Gastroesophageal sphincter (tissue), 4 donors: ENCODE results near the gene KLHL1. TPM values are rescaled to one million over a fixed set of nuclear protein-coding genes. Genes with fewer than 3 reads are reported as not detected.
A peak's percentile ranks its signal among the peaks of the same experiment; 100 is the strongest.

Experiments
- ATAC-seq: fragments of 150-250 bp; one replicate; pipeline ENCODE4 v1.9.1; 2016; ENCODE audit warnings: mild to moderate bottlenecking, moderate library complexity
- H3K27ac ChIP-seq, 4 donors: fragments of 200-600 bp; sonication (generic) in 3 of 4; 1 replicate in 3 of 4; 2 replicates in 1 of 4; pipeline ENCODE4 v1.5.1; 2016 to 2019
- H3K27me3 ChIP-seq: fragments of 200-600 bp; sonication (generic); one replicate; pipeline ENCODE4 v1.5.1; 2019
- H3K36me3 ChIP-seq, 2 donors: fragments of 200-600 bp; sonication (generic); one replicate each; pipeline ENCODE4 v1.5.1; 2019; ENCODE audit warnings: control low read depth in 1 of 2
- H3K4me1 ChIP-seq, 3 donors: fragments of 200-600 bp; sonication (generic); 1 replicate in 2 of 3; 2 replicates in 1 of 3; pipeline ENCODE4 v1.5.1; 2016 to 2019; ENCODE audit warnings: control low read depth in 2 of 3
- H3K4me3 ChIP-seq, 2 donors: fragments of 200-600 bp; sonication (generic); one replicate each; pipeline ENCODE4 v1.5.1; 2019; ENCODE audit warnings: mild to moderate bottlenecking in 1 of 2, moderate library complexity in 1 of 2
- H3K9me3 ChIP-seq, 3 donors: fragments of 200-600 bp; sonication (generic); one replicate each; pipeline ENCODE4 v1.5.1; 2017 to 2019; ENCODE audit warnings: control low read depth in 2 of 3
- CTCF ChIP-seq, 4 experiments: fragments of 200-600 bp in 2 of 4; fragments of 450-650 bp in 2 of 4; sonication (generic) in 1 of 4; IDR thresholded peaks; one replicate each; pipeline ENCODE4 v1.5.1; 2017 to 2019; ENCODE audit warnings: antibody characterized with exemption in 4 of 4, mild to moderate bottlenecking in 2 of 4, moderate library complexity in 2 of 4
- EP300 ChIP-seq: sonication (generic); formaldehyde crosslinking; IDR thresholded peaks from one replicate; pipeline ENCODE4 v1.6.1; 2017; ENCODE audit warnings: antibody characterized with exemption, mild to moderate bottlenecking
- POLR2A ChIP-seq, 2 donors: fragments of 450-650 bp; IDR thresholded peaks; one replicate each; pipeline ENCODE4 v1.6.1; 2017; ENCODE audit warnings: antibody characterized with exemption in 2 of 2, mild to moderate bottlenecking in 2 of 2, moderate library complexity in 1 of 2
- POLR2AphosphoS5 ChIP-seq: sonication (generic); formaldehyde crosslinking; IDR thresholded peaks from one replicate; pipeline ENCODE4 v1.6.1; 2017; ENCODE audit warnings: antibody characterized with exemption
- WGBS, 2 donors: methylation state at CpG; one replicate each; pipeline ENCODE4 v1.1.5; 2018; ENCODE audit warnings: low coverage in 1 of 2; 5-methylcytosine and 5-hydroxymethylcytosine counted together
- total RNA-seq, 4 donors: library from RNA; depleted of rRNA; stranded (reverse); fragments of >200 nt; gene quantifications; one replicate each; pipeline ENCODE4 v1.1.0, GENCODE V29; 2016

Gene KLHL1
- total RNA-seq, 4 donors from 2014 or later, result 0.13 TPM; not detected in 3

- Histone ChIP-seq H3K4me1 (no peaks in the 10 kb centered on the region), H3K9me3 (no peaks in the 10 kb centered on the region), H3K27ac (no peak overlapping the region), H3K36me3 (no peaks in the 10 kb centered on the region), H3K4me3 (no peak overlapping the region), H3K27me3 (no peaks in the 10 kb centered on the region)
- WGBS, 2 donors, result 64 to 72% methylated on average over 3 to 4 of the region's 4 CpGs
- TF ChIP-seq POLR2AphosphoS5 (no peak), CTCF (IDR thresholded peaks at IDR 0.05) (no peak)
- no peak for ATAC-seq
These were observed 235.8 kb downstream of the KLHL1 start for GRCh38 chr13:69872321-69873047.

GRCh38 chr13:69866555-69866954, 241.7 kb downstream of the KLHL1 start:
- no peak for ATAC-seq
- Histone ChIP-seq H3K36me3 (no peaks in the 10 kb centered on the region), H3K4me3 (no peak overlapping the region), H3K27ac (no peak overlapping the region), H3K27me3 (no peaks in the 10 kb centered on the region), H3K9me3 (no peaks in the 10 kb centered on the region), H3K4me1 (no peaks in the 10 kb centered on the region)
- no peak for TF ChIP-seq CTCF (IDR thresholded peaks at IDR 0.05)
- TF ChIP-seq POLR2A (IDR thresholded peaks at IDR 0.05), result no peak
- TF ChIP-seq POLR2AphosphoS5, result no peak
- no peak for TF ChIP-seq EP300
- WGBS, 2 donors, result 79 to 86% methylated on average over 4 of the region's 4 CpGs

GRCh38 chr13:69857183-69857821, 250.9 kb downstream of the KLHL1 start:
- TF ChIP-seq EP300 (no peak), CTCF (IDR thresholded peaks at IDR 0.05) (peak in 3 of 4 experiments; percentile 40 to 65 (median 60))
- H3K27me3 ChIP-seq, result no peaks in the 10 kb centered on the region
- H3K4me1 ChIP-seq, result no peaks in the 10 kb centered on the region
- no peak overlapping the region for H3K27ac ChIP-seq
- H3K36me3 ChIP-seq, result no peaks in the 10 kb centered on the region
- ATAC-seq, result no peak
- H3K9me3 ChIP-seq, result no peaks in the 10 kb centered on the region
- WGBS, 2 donors, result 1 to 9% methylated on average over 4 of the region's 4 CpGs
- no peak overlapping the region for H3K4me3 ChIP-seq

- no peaks in the 10 kb centered on the region for H3K9me3 ChIP-seq
- H3K27ac ChIP-seq, result no peak overlapping the region
- H3K27me3 ChIP-seq, result no peaks in the 10 kb centered on the region
- H3K4me1 ChIP-seq, result no peaks in the 10 kb centered on the region
- ATAC-seq, result no peak
- TF ChIP-seq CTCF (IDR thresholded peaks at IDR 0.05) (no peak), POLR2AphosphoS5 (no peak), POLR2A (IDR thresholded peaks at IDR 0.05) (no peak)
- no peak overlapping the region for H3K4me3 ChIP-seq
- 37 to 58% methylated on average over 2 to 3 of the region's 3 CpGs for WGBS, 2 donors
- H3K36me3 ChIP-seq, result no peaks in the 10 kb centered on the region
These were observed 251.9 kb downstream of the KLHL1 start for GRCh38 chr13:69856331-69856730.

- H3K27me3 ChIP-seq, result no peaks in the 10 kb centered on the region
- H3K4me1 ChIP-seq, result no peaks in the 10 kb centered on the region
- no peak for ATAC-seq
- TF ChIP-seq EP300, result no peak
- no peak overlapping the region for H3K4me3 ChIP-seq
- H3K27ac ChIP-seq, result no peak overlapping the region
- WGBS, 2 donors, result 83 to 86% methylated on average over 1 of the region's 2 CpGs
- no peaks in the 10 kb centered on the region for H3K9me3 ChIP-seq
- no peaks in the 10 kb centered on the region for H3K36me3 ChIP-seq
These were observed 279.7 kb downstream of the KLHL1 start for GRCh38 chr13:69828527-69828926.
